AG10803 (cell line): ENCODE results near the gene RNU6-9.

Source experiments
- DNase-seq: peaks from one replicate; pipeline ENCODE4 v3.0.0; 2010; ENCODE audit warnings: low read depth
- H3K4me3 ChIP-seq: 2 replicates; pipeline ENCODE4 v1.5.1; 2011; ENCODE audit warnings: mild to moderate bottlenecking, low read length, control low read depth
- CTCF ChIP-seq: conservative IDR thresholded peaks from 2 replicates; pipeline ENCODE4 v1.5.1; 2011; ENCODE audit warnings: mild to moderate bottlenecking, low read length, control low read depth, inconsistent platforms

RNU6-9 gene

GRCh38 chr19:902093-902370 is 8.7 kb downstream of the RNU6-9 start:
- no peak for TF ChIP-seq CTCF
- no peak for DNase-seq
- H3K4me3 ChIP-seq = no peak overlapping the region

- DNase-seq = no peak
- no peak overlapping the region for H3K4me3 ChIP-seq
- TF ChIP-seq CTCF = no peak
Observed at GRCh38 chr19:902446-903226, 9.4 kb downstream of the RNU6-9 start.

GRCh38 chr19:903266-903797 is 10.0 kb downstream of the RNU6-9 start:
- TF ChIP-seq CTCF = no peak
- no peak for DNase-seq
- H3K4me3 ChIP-seq = no peak overlapping the region

GRCh38 chr19:904545-904944 is 11.3 kb downstream of the RNU6-9 start:
- no peak for TF ChIP-seq CTCF
- DNase-seq = no peak
- H3K4me3 ChIP-seq = no peak overlapping the region

GRCh38 chr19:906480-906879 is 13.2 kb downstream of the RNU6-9 start:
- no peak for DNase-seq

GRCh38 chr19:907183-907853 is 14.0 kb downstream of the RNU6-9 start:
- H3K4me3 ChIP-seq = no peak overlapping the region
- DNase-seq = no peak
- no peak for TF ChIP-seq CTCF

More at GRCh38 chr19:906480-906879, 13.2 kb downstream of the RNU6-9 start:
- no peak for TF ChIP-seq CTCF
- H3K4me3 ChIP-seq = no peak overlapping the region
